Measurements from ENCODE around the gene IQCF6.

Gene IQCF6

DNA sequence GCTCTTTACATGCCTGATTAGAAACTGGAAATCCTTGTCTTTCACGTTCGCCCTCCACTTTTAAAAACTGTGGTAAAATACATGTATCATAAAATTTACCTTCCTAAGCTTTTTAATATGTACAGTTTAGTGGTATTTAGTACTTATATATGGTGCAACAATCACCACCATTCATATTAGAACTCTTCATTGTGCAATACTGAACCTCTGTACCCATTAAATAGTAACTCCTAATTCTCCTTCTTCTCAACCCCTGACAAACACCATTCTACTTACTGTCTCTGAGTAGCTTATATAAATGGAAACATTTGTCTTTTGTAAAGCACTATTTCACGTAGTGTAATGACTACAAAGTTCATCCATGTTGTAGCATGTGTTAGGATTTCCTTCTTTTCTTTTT, 44.0 kb downstream of the IQCF6 start:
- TF ChIP-seq POLR2AphosphoS5 (IDR thresholded peaks at IDR 0.05; ENCODE audit: low read depth, low read length) (no peak), SIN3A (IDR thresholded peaks at IDR 0.05; ENCODE audit: borderline replicate concordance, insufficient read depth, low read length) (no peak), FOXP2 (optimal IDR thresholded peaks at IDR 0.05; ENCODE audit: borderline replicate concordance, extremely low read depth, extremely low read length, insufficient read depth) (no peak), TAF1 (IDR thresholded peaks at IDR 0.05; ENCODE audit: borderline replicate concordance, insufficient read depth, low read length) (no peak)
- TF ChIP-seq, protein P1, sequence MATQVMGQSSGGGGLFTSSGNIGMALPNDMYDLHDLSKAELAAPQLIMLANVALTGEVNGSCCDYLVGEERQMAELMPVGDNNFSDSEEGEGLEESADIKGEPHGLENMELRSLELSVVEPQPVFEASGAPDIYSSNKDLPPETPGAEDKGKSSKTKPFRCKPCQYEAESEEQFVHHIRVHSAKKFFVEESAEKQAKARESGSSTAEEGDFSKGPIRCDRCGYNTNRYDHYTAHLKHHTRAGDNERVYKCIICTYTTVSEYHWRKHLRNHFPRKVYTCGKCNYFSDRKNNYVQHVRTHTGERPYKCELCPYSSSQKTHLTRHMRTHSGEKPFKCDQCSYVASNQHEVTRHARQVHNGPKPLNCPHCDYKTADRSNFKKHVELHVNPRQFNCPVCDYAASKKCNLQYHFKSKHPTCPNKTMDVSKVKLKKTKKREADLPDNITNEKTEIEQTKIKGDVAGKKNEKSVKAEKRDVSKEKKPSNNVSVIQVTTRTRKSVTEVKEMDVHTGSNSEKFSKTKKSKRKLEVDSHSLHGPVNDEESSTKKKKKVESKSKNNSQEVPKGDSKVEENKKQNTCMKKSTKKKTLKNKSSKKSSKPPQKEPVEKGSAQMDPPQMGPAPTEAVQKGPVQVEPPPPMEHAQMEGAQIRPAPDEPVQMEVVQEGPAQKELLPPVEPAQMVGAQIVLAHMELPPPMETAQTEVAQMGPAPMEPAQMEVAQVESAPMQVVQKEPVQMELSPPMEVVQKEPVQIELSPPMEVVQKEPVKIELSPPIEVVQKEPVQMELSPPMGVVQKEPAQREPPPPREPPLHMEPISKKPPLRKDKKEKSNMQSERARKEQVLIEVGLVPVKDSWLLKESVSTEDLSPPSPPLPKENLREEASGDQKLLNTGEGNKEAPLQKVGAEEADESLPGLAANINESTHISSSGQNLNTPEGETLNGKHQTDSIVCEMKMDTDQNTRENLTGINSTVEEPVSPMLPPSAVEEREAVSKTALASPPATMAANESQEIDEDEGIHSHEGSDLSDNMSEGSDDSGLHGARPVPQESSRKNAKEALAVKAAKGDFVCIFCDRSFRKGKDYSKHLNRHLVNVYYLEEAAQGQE (IDR thresholded peaks at IDR 0.05; ENCODE audit: insufficient read depth in 1 of 2, low read depth in 2 of 2, low read length in 2 of 2), result no peak

DNA sequence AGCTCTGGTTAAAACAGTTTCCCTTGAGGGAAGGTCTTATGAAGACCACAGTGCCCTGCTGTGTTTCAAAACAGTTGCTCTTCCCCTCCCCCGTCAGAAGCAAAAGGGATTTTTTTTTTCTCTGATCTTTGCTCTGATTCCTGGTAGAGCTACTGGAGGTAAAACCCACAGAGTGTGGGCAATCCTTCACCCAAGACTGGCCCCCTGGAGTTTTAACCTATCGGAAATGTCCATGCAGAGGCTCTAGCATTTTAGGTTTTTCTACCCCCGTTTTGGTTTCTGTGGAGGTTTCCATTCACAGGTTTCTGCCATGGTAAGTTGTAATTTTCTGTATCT, 44.5 kb downstream of the IQCF6 start:
- TF ChIP-seq POLR2AphosphoS5 (IDR thresholded peaks at IDR 0.05; ENCODE audit: low read depth, low read length), result no peak
- TF ChIP-seq, protein P1 (IDR thresholded peaks at IDR 0.05; ENCODE audit: insufficient read depth in 1 of 2, low read depth in 2 of 2, low read length in 2 of 2), result no peak
- no peak for TF ChIP-seq TAF1 (IDR thresholded peaks at IDR 0.05; ENCODE audit: borderline replicate concordance, insufficient read depth, low read length)
- no peak for TF ChIP-seq FOXP2 (optimal IDR thresholded peaks at IDR 0.05; ENCODE audit: borderline replicate concordance, extremely low read depth, extremely low read length, insufficient read depth)
- no peak for TF ChIP-seq SIN3A (IDR thresholded peaks at IDR 0.05; ENCODE audit: borderline replicate concordance, insufficient read depth, low read length)

DNA sequence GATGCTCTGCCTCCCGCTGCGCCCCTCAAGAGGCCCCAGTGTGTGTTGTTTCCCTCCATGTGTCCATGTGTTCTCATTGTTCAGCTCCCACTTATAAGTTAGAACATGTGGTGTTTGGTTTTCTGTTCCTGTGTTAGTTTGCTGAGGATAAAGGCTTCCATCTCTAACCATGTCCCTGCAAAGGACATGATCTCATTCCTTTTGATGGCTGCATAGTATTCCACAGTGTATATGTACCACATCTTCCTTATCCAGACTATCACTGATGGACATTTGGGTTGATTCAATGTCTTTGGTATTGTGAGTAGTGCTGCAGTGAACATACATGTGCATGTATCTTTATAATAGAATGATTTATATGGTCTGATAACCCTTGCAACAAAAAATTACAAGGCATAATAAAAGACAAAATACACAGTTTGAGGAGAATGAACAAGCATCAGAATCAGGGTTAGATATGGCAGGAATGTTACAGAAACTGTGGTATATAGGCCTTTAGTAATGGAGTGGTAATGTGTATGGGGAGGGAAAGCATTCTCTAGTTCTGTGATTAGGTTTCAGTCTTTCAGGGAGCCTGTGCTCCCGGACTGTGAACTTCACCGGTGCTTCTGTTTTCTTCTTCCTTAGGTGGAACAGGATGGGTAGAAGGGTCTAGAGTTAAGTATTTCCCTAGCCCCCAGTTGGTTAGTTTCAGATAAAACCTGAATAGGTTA, 45.0 kb downstream of the IQCF6 start:
- TF ChIP-seq TAF1 (IDR thresholded peaks at IDR 0.05; ENCODE audit: borderline replicate concordance, insufficient read depth, low read length), result no peak
- no peak for TF ChIP-seq POLR2AphosphoS5 (IDR thresholded peaks at IDR 0.05; ENCODE audit: low read depth, low read length)
- TF ChIP-seq, protein P1 (IDR thresholded peaks at IDR 0.05; ENCODE audit: insufficient read depth in 1 of 2, low read depth in 2 of 2, low read length in 2 of 2), result no peak
- TF ChIP-seq FOXP2 (optimal IDR thresholded peaks at IDR 0.05; ENCODE audit: borderline replicate concordance, extremely low read depth, extremely low read length, insufficient read depth), result no peak
- TF ChIP-seq SIN3A (IDR thresholded peaks at IDR 0.05; ENCODE audit: borderline replicate concordance, insufficient read depth, low read length), result no peak

DNA sequence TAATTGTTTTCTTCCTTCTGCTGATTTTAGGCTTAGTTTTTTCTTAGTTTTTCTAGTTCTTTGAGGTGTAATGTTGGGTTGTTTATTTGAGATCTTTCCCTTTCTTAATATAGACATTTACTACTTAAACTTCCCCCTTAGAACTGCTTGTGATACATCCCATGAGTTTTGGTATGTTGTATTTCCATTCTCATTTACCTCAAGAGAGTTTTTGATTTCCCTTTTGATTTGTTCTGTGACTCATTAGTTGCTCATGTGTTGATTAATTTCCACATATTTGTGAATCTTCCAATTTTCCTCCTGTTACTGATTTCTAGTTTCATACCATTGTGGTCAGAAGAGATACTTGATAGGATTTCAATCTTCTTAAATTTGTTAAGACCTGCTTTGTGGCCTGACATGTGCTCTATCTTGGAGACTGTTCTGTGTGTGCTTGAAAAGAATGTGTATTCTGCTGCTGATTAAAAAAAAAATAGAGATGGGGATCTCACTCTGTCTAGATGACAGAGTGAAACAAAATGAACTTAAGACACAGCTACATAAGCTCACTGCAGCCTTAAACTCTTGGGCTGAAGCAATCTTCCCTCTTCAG, 49.9 kb downstream of the IQCF6 start:
- TF ChIP-seq POLR2AphosphoS5 (IDR thresholded peaks at IDR 0.05; ENCODE audit: low read depth, low read length), result no peak
- no peak for TF ChIP-seq SIN3A (IDR thresholded peaks at IDR 0.05; ENCODE audit: borderline replicate concordance, insufficient read depth, low read length)
- TF ChIP-seq FOXP2 (optimal IDR thresholded peaks at IDR 0.05; ENCODE audit: borderline replicate concordance, extremely low read depth, extremely low read length, insufficient read depth), result no peak
- TF ChIP-seq, protein P1 (IDR thresholded peaks at IDR 0.05; ENCODE audit: insufficient read depth in 1 of 2, low read depth in 2 of 2, low read length in 2 of 2), result no peak
- no peak for TF ChIP-seq TAF1 (IDR thresholded peaks at IDR 0.05; ENCODE audit: borderline replicate concordance, insufficient read depth, low read length)
